ENCODE results near the gene CEMIP. TPM values are rescaled to one million over a fixed set of nuclear protein-coding genes. Genes with fewer than 3 reads are reported as not detected.
A peak's percentile ranks its signal among the peaks of the same experiment; 100 is the strongest.

Gene CEMIP
- total and polyA plus RNA-seq, 2 of the 13 experiments (the other 11 are each of a cell fraction or from before 2014, with no cell fraction given), result 4.3 to 28.5 TPM

DNA sequence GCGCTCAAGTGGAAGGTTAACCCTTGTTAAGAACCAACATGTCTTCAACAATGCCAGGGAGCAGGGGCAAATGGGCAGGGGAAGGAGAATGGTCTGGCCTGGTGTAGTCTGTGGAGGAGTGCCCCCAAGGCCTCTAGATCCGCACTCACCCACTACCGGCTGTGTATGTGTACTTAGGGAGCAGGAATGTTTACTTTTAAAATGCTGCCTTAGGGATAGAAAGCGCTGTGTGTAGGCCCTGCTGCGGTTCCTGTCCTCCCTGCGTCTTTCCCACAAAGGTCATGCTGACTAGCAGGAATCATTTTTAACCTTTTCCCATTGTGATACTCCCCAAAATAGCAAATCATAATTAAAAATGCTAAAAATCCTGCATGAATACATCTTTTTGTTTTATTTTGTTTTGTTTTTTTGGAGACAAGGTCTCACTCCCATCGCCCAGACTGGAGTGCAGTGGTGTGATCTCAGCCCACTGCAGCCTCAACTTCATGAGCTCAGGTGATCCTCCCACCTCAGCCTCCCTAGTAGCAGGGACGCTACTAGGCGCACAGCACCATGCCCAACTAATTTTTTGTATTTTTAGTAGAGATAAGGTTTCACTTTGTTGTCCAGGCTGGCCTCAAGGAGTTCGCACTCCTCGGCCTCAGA is 35.9 kb upstream of the CEMIP start (continued):
- TF ChIP-seq ZBTB26 (CRISPR knock-in tag; IDR thresholded peaks at IDR 0.05; ENCODE audit: borderline replicate concordance) (peak; percentile 48; the same call in 1 of the 2 replicates), ZNF510 (CRISPR knock-in tag; IDR thresholded peaks at IDR 0.05; ENCODE audit: low read depth) (no peak), BCL6 (CRISPR knock-in tag; IDR thresholded peaks at IDR 0.05) (0 out of 2 replicates have a peak, but pooled peaks have one; percentile 7), ZNF609 (CRISPR knock-in tag; IDR thresholded peaks at IDR 0.05; ENCODE audit: borderline replicate concordance) (0 out of 2 replicates have a peak, but pooled peaks have one; percentile 23), ZNF614 (CRISPR knock-in tag; IDR thresholded peaks at IDR 0.05; ENCODE audit: borderline replicate concordance) (peak; percentile 45; the same call in 1 of the 2 replicates), SALL1 (CRISPR knock-in tag; IDR thresholded peaks at IDR 0.05) (peak; percentile 49), HMG20A (CRISPR knock-in tag; IDR thresholded peaks at IDR 0.05; ENCODE audit: borderline replicate concordance) (0 out of 2 replicates have a peak, but pooled peaks have one; percentile 53), ARID4A (CRISPR knock-in tag; IDR thresholded peaks at IDR 0.05; ENCODE audit: borderline replicate concordance) (peak; percentile 18; the same call in 1 of the 2 replicates), BHLHE40 (IDR thresholded peaks at IDR 0.05; ENCODE audit: low read length) (no peak), ZNF770 (CRISPR knock-in tag; IDR thresholded peaks at IDR 0.05) (peak; percentile 96)
- TF ChIP-seq, protein P1, sequence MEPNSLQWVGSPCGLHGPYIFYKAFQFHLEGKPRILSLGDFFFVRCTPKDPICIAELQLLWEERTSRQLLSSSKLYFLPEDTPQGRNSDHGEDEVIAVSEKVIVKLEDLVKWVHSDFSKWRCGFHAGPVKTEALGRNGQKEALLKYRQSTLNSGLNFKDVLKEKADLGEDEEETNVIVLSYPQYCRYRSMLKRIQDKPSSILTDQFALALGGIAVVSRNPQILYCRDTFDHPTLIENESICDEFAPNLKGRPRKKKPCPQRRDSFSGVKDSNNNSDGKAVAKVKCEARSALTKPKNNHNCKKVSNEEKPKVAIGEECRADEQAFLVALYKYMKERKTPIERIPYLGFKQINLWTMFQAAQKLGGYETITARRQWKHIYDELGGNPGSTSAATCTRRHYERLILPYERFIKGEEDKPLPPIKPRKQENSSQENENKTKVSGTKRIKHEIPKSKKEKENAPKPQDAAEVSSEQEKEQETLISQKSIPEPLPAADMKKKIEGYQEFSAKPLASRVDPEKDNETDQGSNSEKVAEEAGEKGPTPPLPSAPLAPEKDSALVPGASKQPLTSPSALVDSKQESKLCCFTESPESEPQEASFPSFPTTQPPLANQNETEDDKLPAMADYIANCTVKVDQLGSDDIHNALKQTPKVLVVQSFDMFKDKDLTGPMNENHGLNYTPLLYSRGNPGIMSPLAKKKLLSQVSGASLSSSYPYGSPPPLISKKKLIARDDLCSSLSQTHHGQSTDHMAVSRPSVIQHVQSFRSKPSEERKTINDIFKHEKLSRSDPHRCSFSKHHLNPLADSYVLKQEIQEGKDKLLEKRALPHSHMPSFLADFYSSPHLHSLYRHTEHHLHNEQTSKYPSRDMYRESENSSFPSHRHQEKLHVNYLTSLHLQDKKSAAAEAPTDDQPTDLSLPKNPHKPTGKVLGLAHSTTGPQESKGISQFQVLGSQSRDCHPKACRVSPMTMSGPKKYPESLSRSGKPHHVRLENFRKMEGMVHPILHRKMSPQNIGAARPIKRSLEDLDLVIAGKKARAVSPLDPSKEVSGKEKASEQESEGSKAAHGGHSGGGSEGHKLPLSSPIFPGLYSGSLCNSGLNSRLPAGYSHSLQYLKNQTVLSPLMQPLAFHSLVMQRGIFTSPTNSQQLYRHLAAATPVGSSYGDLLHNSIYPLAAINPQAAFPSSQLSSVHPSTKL (CRISPR knock-in tag; IDR thresholded peaks at IDR 0.05), result peak; percentile 68; the same call in 1 of the 2 replicates
